Skin epidermis (tissue), 12 donors: ENCODE data around the gene SLC37A2.
"Not testable (repeated sequence)": the region's sequence is repeated elsewhere in the genome, so short reads cannot be mapped to it uniquely, and the experiment has no call there.

Experiments used
- H3K27ac ChIP-seq, 21 experiments: fragments of 200-600 bp; sonication (generic) in 11 of 21; one replicate each; pipeline ENCODE4 v1.5.0; 2020; ENCODE audit warnings: mild to moderate bottlenecking in 3 of 21, inconsistent platforms in 2 of 21, moderate library complexity in 2 of 21
- H3K4me3 ChIP-seq, 7 experiments: fragments of 200-600 bp; sonication (generic) in 2 of 7; one replicate each; pipeline ENCODE4 v1.5.0; 2020; ENCODE audit warnings: inconsistent platforms in 2 of 7, mild to moderate bottlenecking in 2 of 7, moderate library complexity in 1 of 7

SLC37A2 gene

DNA sequence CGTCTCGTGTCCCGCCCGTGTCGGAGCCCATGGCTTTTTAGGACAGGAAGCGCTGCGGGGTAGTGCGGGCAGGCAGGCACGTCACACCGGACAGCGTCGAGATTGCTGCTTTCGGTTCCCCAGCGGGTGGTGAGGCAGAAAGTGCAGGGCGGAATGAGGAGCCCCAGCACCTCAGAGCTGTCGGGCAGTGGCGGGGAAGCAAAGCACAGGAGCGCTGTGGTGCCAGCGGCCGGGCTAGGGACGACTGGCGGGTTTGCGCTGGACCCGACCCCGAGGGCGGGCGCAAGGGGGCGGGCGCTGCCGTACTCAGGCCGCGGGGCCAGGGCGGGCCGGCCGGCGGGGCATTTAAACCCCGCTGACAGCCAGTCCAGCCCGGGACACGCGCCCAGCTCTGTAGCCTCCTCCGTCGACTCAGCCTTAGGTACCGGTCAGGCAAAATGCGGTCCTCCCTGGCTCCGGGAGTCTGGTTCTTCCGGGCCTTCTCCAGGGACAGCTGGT is at the start of gene SLC37A2:
Gene SLC37A2, plus strand, starts transcription at position 375 of the 498 bp plus-strand sequence. Its CDS starts 63 bp downstream, at position 438.
- H3K4me3 ChIP-seq = peak within 1 kb of the TSS; percentile 45 to 63 (median 55)
- peak within 1 kb of the TSS; percentile 54 to 85 (median 76) for H3K27ac ChIP-seq

DNA sequence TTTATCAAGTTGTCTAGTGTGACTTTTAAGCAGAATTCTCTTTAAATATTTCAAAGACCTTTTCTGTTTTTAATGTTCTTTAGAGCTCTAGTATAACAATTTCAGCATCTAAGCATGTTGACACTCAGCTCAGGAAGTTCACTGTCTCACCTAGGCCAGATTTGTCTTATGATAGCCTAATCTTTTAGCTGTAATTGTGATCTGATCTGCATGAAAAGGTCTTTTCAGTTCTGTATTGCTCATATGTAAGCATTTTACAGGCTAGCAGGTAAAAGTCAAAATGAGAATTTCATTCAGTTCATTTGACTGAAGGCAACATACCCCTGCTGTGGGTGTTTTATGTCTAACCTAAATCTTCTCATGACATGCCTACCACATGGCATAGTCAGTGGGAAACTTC is 46.7 kb upstream of the SLC37A2 start:
- H3K4me3 ChIP-seq = no peak overlapping the region
- H3K27ac ChIP-seq = no peak overlapping the region

DNA sequence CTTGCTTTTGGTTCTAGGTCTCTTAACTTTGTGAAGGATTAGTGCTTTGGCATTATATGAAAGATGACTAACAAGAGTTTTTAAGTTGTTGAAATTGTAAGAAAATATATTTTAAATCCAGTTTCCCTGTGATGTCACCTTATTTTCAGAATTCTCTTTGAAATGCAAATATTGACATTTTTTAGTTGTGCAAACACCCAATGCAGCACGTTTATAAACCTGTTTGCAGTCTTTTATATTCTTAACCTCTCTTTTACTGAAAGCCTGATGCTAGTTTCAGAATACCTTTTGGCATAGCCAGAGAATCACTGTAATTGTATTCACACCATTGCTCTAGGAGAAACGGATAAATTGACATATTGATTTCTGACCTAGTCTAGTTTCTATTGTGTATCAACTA is 42.8 kb upstream of the SLC37A2 start:
- Histone ChIP-seq H3K4me3 (no peak overlapping the region), H3K27ac (no peak overlapping the region)

- no peak overlapping the region for H3K27ac ChIP-seq
- no peak overlapping the region for H3K4me3 ChIP-seq
Measured at GRCh38 chr11:125022551-125022950, 40.6 kb upstream of the SLC37A2 start.

DNA sequence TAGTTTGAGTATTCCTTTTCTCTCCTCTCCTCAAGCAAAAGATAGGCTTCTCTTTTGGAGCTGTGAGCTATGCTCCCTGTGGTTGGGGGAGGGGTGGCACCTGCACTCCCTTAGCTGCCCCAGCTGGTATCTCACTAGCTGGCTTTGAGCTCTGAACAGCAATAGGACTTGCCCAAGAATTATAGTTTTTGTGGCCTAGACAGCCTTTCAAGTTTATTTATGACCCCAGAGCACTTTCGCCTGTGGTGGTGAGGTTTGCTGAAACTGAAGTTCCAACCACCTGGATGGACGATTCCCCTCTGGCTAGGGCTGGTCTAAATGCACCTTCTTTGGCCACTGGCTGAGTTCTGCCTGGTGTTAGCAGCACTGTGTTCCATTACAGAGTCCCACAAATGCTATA is 37.1 kb upstream of the SLC37A2 start:
- Histone ChIP-seq H3K27ac (no peak overlapping the region), H3K4me3 (no peak overlapping the region)

GRCh38 chr11:125029431-125029830 is 33.7 kb upstream of the SLC37A2 start:
- not testable (repeated sequence) for H3K4me3 ChIP-seq, H3K27ac ChIP-seq

DNA sequence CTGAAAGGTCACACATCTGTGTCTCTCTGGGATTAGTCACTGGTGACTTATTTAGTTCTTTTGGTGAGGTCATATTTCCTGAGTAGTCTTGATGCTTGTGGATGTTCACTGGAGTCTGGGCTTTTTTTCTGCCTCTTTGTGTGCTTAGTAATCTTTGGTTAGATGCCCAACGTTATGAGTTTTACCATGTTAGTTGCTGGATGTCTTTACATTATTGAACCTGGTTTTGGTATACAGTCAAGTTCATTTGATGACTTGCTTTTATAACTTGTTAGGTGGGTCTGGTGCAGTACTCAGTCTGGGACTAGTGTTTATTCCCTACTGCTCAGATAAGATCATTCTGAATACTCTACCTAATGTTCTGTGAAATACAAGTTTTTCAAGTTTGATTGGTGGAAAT is 26.2 kb upstream of the SLC37A2 start:
- H3K27ac ChIP-seq = no peak overlapping the region
- no peak overlapping the region for H3K4me3 ChIP-seq

- H3K27ac ChIP-seq = no peak overlapping the region
Measured at GRCh38 chr11:125049164-125049792, 13.8 kb upstream of the SLC37A2 start.

DNA sequence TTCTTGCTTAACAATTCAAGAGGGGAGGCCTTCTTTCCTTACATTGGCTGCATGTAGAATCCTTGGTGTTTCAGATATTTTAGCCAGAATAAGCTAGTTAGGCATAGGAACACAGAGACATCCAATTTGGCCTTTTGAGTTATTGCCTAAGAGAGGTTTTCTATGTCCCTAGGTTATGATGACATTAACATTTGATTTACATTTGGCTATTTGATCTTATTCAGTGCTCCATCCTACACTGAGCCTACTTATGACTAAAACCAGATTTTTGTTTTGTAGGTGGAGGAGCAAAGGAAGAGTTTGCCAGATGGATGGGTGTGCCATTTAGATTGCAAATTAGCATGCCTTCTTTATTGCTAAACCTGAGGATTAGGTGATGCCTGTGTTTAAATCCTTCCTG is 11.1 kb upstream of the SLC37A2 start:
- Histone ChIP-seq H3K27ac (no peak overlapping the region), H3K4me3 (no peak overlapping the region)

More at GRCh38 chr11:125049164-125049792, 13.8 kb upstream of the SLC37A2 start:
- H3K4me3 ChIP-seq = no peak overlapping the region

- H3K27ac ChIP-seq = no peak overlapping the region
- no peak overlapping the region for H3K4me3 ChIP-seq
Measured at GRCh38 chr11:125053167-125053566, 9.9 kb upstream of the SLC37A2 start.

DNA sequence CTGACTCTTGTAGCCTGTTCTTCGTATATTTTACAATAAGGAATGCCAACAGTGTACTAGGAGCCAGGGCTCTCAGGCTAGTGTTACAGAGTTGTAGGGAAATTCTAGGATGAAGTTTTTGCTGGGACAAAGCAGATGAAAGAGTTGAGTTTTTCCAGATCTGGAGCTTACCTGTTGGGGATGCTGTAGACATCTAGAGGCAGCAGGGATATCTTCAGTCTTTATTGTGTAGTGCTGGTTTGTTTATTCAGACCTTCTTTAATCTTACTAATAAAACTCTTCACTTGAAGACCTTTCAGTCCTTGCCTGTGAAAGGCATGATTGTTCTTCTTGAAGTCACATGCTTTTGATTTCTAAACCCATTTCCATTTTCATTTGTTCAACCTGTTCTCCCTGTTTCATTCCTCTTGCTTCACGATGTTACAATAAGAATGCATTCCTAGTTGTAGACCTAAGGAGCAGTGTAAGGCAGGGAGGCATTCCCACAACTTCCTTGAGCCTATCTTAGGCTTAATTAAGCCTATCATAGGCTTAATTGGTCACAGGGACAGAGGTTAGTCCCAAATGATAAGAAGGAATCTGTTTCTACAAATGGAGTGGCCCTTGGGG is 7.9 kb upstream of the SLC37A2 start:
- Histone ChIP-seq H3K27ac (peak overlapping the region in 5 of 21 experiments; percentile 0 to 67 (median 29)), H3K4me3 (no peak overlapping the region)

DNA sequence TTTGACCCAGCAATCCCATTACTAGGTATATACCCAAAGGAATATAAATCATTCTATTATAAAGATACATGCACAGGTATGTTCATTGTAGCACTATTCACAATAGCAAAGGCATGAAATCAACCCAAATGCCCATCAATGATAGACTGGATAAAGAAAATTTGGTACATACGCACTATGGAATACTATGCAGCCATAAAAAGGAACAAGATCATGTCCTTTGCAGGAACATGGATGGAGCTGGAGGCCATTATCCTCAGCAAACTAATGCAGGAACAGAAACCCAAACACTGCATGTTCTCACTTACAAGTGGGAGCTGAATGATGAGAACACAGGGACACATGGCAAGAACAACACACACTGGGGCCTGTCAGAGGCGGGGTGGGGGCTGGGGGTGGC is 7.0 kb upstream of the SLC37A2 start:
- not testable (repeated sequence) for H3K4me3 ChIP-seq, H3K27ac ChIP-seq

- Histone ChIP-seq H3K27ac (no peak overlapping the region), H3K4me3 (no peak overlapping the region)
Measured at GRCh38 chr11:125056931-125057692, 6.0 kb upstream of the SLC37A2 start.

DNA sequence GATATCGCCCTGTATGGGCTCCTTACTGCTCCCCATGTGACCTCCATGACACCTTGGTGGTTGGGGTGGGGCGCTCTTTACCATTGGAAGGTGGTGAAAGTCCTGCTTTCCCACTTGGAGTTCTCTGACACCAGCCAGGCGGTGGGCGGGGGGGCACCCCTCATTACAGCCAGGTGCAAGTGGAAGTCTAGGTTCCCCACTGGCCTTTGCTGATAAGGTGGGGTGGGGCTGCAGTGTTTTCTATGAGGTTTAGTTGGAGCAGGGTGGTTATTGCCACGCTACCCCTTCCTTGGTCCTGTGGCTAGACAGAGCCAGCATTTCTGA is 5.5 kb upstream of the SLC37A2 start:
- H3K27ac ChIP-seq = no peak overlapping the region
- no peak overlapping the region for H3K4me3 ChIP-seq

- Histone ChIP-seq H3K27ac (no peak overlapping the region), H3K4me3 (no peak overlapping the region)
Measured at GRCh38 chr11:125061281-125061680, 1.8 kb upstream of the SLC37A2 start.

GRCh38 chr11:125062218-125062930 is 731 bp upstream of the SLC37A2 start:
- peak overlapping the region; percentile 45 to 63 (median 55) for H3K4me3 ChIP-seq
- peak overlapping the region in 19 of 21 experiments; percentile 54 to 85 (median 76) for H3K27ac ChIP-seq

GRCh38 chr11:125063429-125064043 is 431 bp downstream of the SLC37A2 start:
- Histone ChIP-seq H3K27ac (peak overlapping the region; percentile 54 to 85 (median 76)), H3K4me3 (peak overlapping the region; percentile 45 to 63 (median 55))

GRCh38 chr11:125064070-125064469 is 965 bp downstream of the SLC37A2 start:
- Histone ChIP-seq H3K27ac (peak overlapping the region in 15 of 21 experiments; percentile 54 to 85 (median 79)), H3K4me3 (peak overlapping the region in 5 of 7 experiments; percentile 45 to 63 (median 57))

GRCh38 chr11:125068368-125068767 is 5.3 kb downstream of the SLC37A2 start:
- H3K4me3 ChIP-seq = no peak overlapping the region
- H3K27ac ChIP-seq = peak overlapping the region in 3 of 21 experiments; percentile 23 to 77 (median 68)

DNA sequence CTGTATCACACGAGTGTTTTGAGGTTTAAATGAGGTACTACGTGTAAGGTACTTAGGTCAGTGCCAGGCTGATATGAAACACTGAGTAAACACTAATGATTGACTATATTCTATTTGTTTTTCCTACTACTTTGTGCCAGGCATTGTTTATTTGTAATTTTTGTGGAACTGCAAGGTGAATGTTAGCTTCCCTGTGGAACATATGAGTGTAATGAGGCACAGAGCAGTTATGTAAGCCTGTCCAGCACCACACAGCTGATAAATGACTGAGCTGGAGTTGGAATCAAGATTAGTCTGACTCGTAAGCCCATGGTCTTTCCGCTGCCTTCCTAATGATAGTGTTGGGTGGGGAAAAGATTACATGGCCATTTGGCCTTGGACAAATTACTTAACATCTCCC is 5.9 kb downstream of the SLC37A2 start:
- Histone ChIP-seq H3K27ac (peak overlapping the region in 7 of 21 experiments; percentile 38 to 77 (median 48)), H3K4me3 (no peak overlapping the region)
